Keratinocyte (primary cell): ENCODE data around the gene HOXC9. TPM values are rescaled to one million over a fixed set of nuclear protein-coding genes. Genes with fewer than 3 reads are reported as not detected.
A peak's percentile ranks its signal among the peaks of the same experiment; 100 is the strongest.

Experiments
- DNase-seq: peaks from one replicate; pipeline ENCODE4 v3.0.0-alpha.2; 2011; ENCODE audit warnings: low read depth, missing footprints, low spot score
- FAIRE-seq: peaks from 2 replicates; lab custom pipeline; 2011; peaks lifted over from hg19 to GRCh38; lab: Jason Lieb, UNC
- H2AFZ ChIP-seq: 2 replicates; pipeline ENCODE4 v1.6.0; 2012; ENCODE audit warnings: low read length, control low read depth, inconsistent platforms; ENCODE audit not compliant: control insufficient read depth
- H3K27ac ChIP-seq: 2 replicates; pipeline ENCODE4 v1.5.1; 2011; ENCODE audit warnings: low read length; ENCODE audit not compliant: control insufficient read depth, insufficient read depth
- H3K27me3 ChIP-seq: 3 replicates; pipeline ENCODE4 v1.6.0; 2011; ENCODE audit warnings: low read length; ENCODE audit not compliant: control insufficient read depth, insufficient read depth; ENCODE audit errors: extremely low read depth
- H3K36me3 ChIP-seq, 2 experiments: 2 replicates in 1 of 2; 3 replicates in 1 of 2; pipeline ENCODE4 v1.5.1; 2011; ENCODE audit warnings: low read length in 2 of 2, mild to moderate bottlenecking in 1 of 2; ENCODE audit not compliant: control insufficient read depth in 2 of 2, insufficient read depth in 2 of 2; ENCODE audit errors: extremely low read depth in 1 of 2
- H3K4me1 ChIP-seq: 3 replicates; pipeline ENCODE4 v1.5.1; 2011; ENCODE audit warnings: low read length; ENCODE audit not compliant: control insufficient read depth, insufficient read depth; ENCODE audit errors: extremely low read depth
- H3K4me2 ChIP-seq: 3 replicates; pipeline ENCODE4 v1.6.0; 2011; ENCODE audit warnings: low read depth, low read length; ENCODE audit not compliant: control insufficient read depth, insufficient read depth; ENCODE audit errors: extremely low read depth
- H3K4me3 ChIP-seq, 3 experiments: fragments of 200-600 bp in 1 of 3; sonication (generic) in 1 of 3; 2 replicates in 2 of 3; 3 replicates in 1 of 3; pipeline ENCODE4 v1.5.1; 2011 to 2016; ENCODE audit warnings: low read length in 3 of 3, mild to moderate bottlenecking in 3 of 3, control low read depth in 2 of 3, inconsistent platforms in 1 of 3, low read depth in 1 of 3, mixed read lengths in 1 of 3, mixed run types in 1 of 3, moderate library complexity in 1 of 3; ENCODE audit not compliant: control insufficient read depth in 2 of 3, insufficient read depth in 2 of 3; ENCODE audit errors: extremely low read depth in 1 of 3
- H3K79me2 ChIP-seq: 2 replicates; pipeline ENCODE4 v1.6.0; 2012; ENCODE audit warnings: low read length; ENCODE audit not compliant: control insufficient read depth, insufficient read depth
- H3K9ac ChIP-seq: 3 replicates; pipeline ENCODE4 v1.6.0; 2011; ENCODE audit warnings: low read length; ENCODE audit not compliant: control insufficient read depth, insufficient read depth; ENCODE audit errors: extremely low read depth
- H3K9me1 ChIP-seq: 3 replicates; pipeline ENCODE4 v1.6.0; 2011; ENCODE audit warnings: low read length; ENCODE audit not compliant: control insufficient read depth, insufficient read depth; ENCODE audit errors: extremely low read depth
- H3K9me3 ChIP-seq: 2 replicates; pipeline ENCODE4 v1.5.1; 2012; ENCODE audit warnings: low read depth, low read length; ENCODE audit not compliant: control insufficient read depth
- H4K20me1 ChIP-seq: 3 replicates; pipeline ENCODE4 v1.6.0; 2011; ENCODE audit warnings: low read length; ENCODE audit not compliant: control insufficient read depth, insufficient read depth; ENCODE audit errors: extremely low read depth
- CTCF ChIP-seq, 3 experiments: IDR thresholded peaks in 1 of 3; conservative IDR thresholded peaks in 1 of 3; optimal IDR thresholded peaks in 1 of 3; 2 replicates in 2 of 3; 3 replicates in 1 of 3; pipeline versions ENCODE3 to v1.5.1; 2011; ENCODE audit warnings: low read length in 3 of 3, mild to moderate bottlenecking in 3 of 3, moderate library complexity in 2 of 3, control low read depth in 1 of 3, inconsistent platforms in 1 of 3; ENCODE audit not compliant: insufficient read depth in 2 of 3; ENCODE audit errors: extremely low read depth in 1 of 3
- EZH2 ChIP-seq: IDR thresholded peaks from one replicate; pipeline ENCODE4 v1.6.1; 2012; ENCODE audit warnings: inconsistent platforms, mild to moderate bottlenecking, low read length, moderate library complexity
- dilution Hi-C: fragments of 300-500 bp; cut with MboI; formaldehyde crosslinking; loops from one replicate; pipeline ENCODE4 v1.7.0; 2020; ENCODE audit warnings: low sequenced_read_pairs; ENCODE audit not compliant: extremely low pct_ligation_motif_present
- polyA plus RNA-seq, 5 experiments: library from polyadenylated mRNA; depleted of rRNA in 3 of 5; stranded (reverse) in 3 of 5; stranded (forward) in 1 of 5; unstranded in 1 of 5; fragments of >200 nt; gene quantifications; 1 replicate in 1 of 5; 2 replicates in 3 of 5; 3 replicates in 1 of 5; pipeline versions ENCODE4 v1.2.1 to v1.2.3, GENCODE V29; 2011 to 2012; ENCODE audit warnings: missing spikeins in 2 of 5, low read depth in 1 of 5, low replicate concordance in 1 of 5

The HOXC9 gene
- polyA plus RNA-seq, 1 donor (not counting 4 experiments of a cell fraction or from before 2014, with no cell fraction given), result 1.8 TPM

- Histone ChIP-seq H3K36me3 (peaks cover 0 to 1% of the 10 kb centered on the region in 2 experiments), H3K9ac (peak overlapping the region; percentile 44), H3K4me2 (peak overlapping the region; percentile 24), H3K9me1 (no peaks in the 10 kb centered on the region), H3K27ac (no peak overlapping the region), H3K27me3 (no peaks in the 10 kb centered on the region), H4K20me1 (no peaks in the 10 kb centered on the region), H3K4me3 (no peak overlapping the region), H2AFZ (no peak overlapping the region), H3K79me2 (peaks cover 30% of the 10 kb centered on the region), H3K9me3 (no peaks in the 10 kb centered on the region), H3K4me1 (peaks cover 34% of the 10 kb centered on the region)
- no peak for FAIRE-seq
- DNase-seq, result no peak
- dilution Hi-C loops, result no loop called here
- TF ChIP-seq EZH2 (no peak), CTCF (optimal IDR thresholded peaks at IDR 0.05 in 1 of 3, IDR thresholded peaks at IDR 0.05 in 1 of 3, conservative IDR thresholded peaks at IDR 0.05 in 1 of 3; ENCODE audit: extremely low read depth in 1 of 3, insufficient read depth in 2 of 3, low read length in 3 of 3) (no peak)
Observed at GRCh38 chr12:54030889-54031471, 31.0 kb downstream of the HOXC9 start.

- H3K36me3 ChIP-seq, result peaks cover 0 to 1% of the 10 kb centered on the region in 2 experiments
- no peak for DNase-seq
- no peaks in the 10 kb centered on the region for H3K27me3 ChIP-seq
- H3K4me3 ChIP-seq, result no peak overlapping the region
- H3K4me2 ChIP-seq, result no peak overlapping the region
- dilution Hi-C loops, result no loop called here
- H3K9me1 ChIP-seq, result no peaks in the 10 kb centered on the region
- no peak overlapping the region for H2AFZ ChIP-seq
- H3K9me3 ChIP-seq, result no peaks in the 10 kb centered on the region
- H3K79me2 ChIP-seq, result peaks cover 26% of the 10 kb centered on the region
- H3K4me1 ChIP-seq, result peaks cover 34% of the 10 kb centered on the region
- no peak overlapping the region for H3K27ac ChIP-seq
- no peak for FAIRE-seq
- H3K9ac ChIP-seq, result no peak overlapping the region
- TF ChIP-seq EZH2 (no peak), CTCF (optimal IDR thresholded peaks at IDR 0.05 in 1 of 3, IDR thresholded peaks at IDR 0.05 in 1 of 3, conservative IDR thresholded peaks at IDR 0.05 in 1 of 3; ENCODE audit: extremely low read depth in 1 of 3, insufficient read depth in 2 of 3, low read length in 3 of 3) (no peak)
- H4K20me1 ChIP-seq, result no peaks in the 10 kb centered on the region
Observed at GRCh38 chr12:54031480-54031879, 31.5 kb downstream of the HOXC9 start.
